GM12878 (cell line): ENCODE measurements around the gene FHIP1B. TPM values are rescaled to one million over a fixed set of nuclear protein-coding genes. Genes with fewer than 3 reads are reported as not detected.

Source experiments
- ATAC-seq: fragments of 200-7000 bp; cut with Tn5 transposase; 3 replicates; pipeline ENCODE4 v1.9.1; 2020; ENCODE audit warnings: mild to moderate bottlenecking, moderate library complexity
- BruUV-seq: library from RNA; stranded (reverse); fragments of 400-500 nt; replicated peaks from 2 replicates; lab custom pipeline; 2021; lab: Mats Ljungman, UMichigan
- CTCF ChIA-PET: fragments of 300-600 bp; sonication (Branson Sonifier 250); formaldehyde crosslinking; extraction: SDS; loops from one replicate; lab custom pipeline; 2021; ENCODE audit warnings: inconsistent platforms; lab: Yijun Ruan, JAX
- POLR2A ChIA-PET: fragments of 350-600 bp; formaldehyde crosslinking; extraction: SDS; loops from one replicate; lab custom pipeline; 2021; ENCODE audit warnings: inconsistent platforms; lab: Charles Lee
- RAD21 ChIA-PET: fragments of 300-600 bp; sonication (Branson Sonifier 250); formaldehyde crosslinking; loops from one replicate; lab custom pipeline; 2023; ENCODE audit warnings: antibody characterized with exemption; ENCODE audit not compliant: unreplicated experiment; lab: Charles Lee
- SMC1A ChIA-PET: fragments of 300-600 bp; sonication (Branson Sonifier 250); formaldehyde crosslinking; loops from one replicate; lab custom pipeline; 2023; ENCODE audit not compliant: unreplicated experiment, uncharacterized antibody; lab: Charles Lee
- DNase-seq: peaks from one replicate; pipeline ENCODE4 v3.0.0-alpha.2; 2011; ENCODE audit warnings: low read depth, low spot score
- FAIRE-seq: peaks from 3 replicates; lab custom pipeline; 2011; peaks lifted over from hg19 to GRCh38; lab: Jason Lieb, UNC
- H2AFZ ChIP-seq: 2 replicates; pipeline ENCODE4 v1.6.0; 2011; ENCODE audit warnings: low read depth, low read length, control low read depth; ENCODE audit not compliant: control insufficient read depth
- H3K27ac ChIP-seq: 2 replicates; pipeline ENCODE4 v1.5.1; 2011; ENCODE audit warnings: control low read depth; ENCODE audit not compliant: control insufficient read depth, insufficient read depth
- H3K27me3 ChIP-seq, 2 experiments: replicated peaks in 1 of 2; 2 replicates each; pipeline versions ENCODE4 v1.6.0 to v1.6.1; 2011; ENCODE audit warnings: low read length in 1 of 2; ENCODE audit not compliant: control insufficient read depth in 2 of 2, insufficient read depth in 2 of 2
- H3K36me3 ChIP-seq, 2 experiments: 2 replicates each; pipeline ENCODE4 v1.5.1; 2011; ENCODE audit warnings: low read length in 1 of 2; ENCODE audit not compliant: control insufficient read depth in 2 of 2, insufficient read depth in 2 of 2
- H3K4me1 ChIP-seq: 2 replicates; pipeline ENCODE4 v1.6.1; 2011; ENCODE audit warnings: mild to moderate bottlenecking, low read length, moderate library complexity, mixed read lengths; ENCODE audit not compliant: control insufficient read depth, insufficient read depth
- H3K4me2 ChIP-seq: 2 replicates; pipeline ENCODE4 v1.6.0; 2011; ENCODE audit warnings: control low read depth; ENCODE audit not compliant: control insufficient read depth, insufficient read depth
- H3K4me3 ChIP-seq: fragments of 200-600 bp; sonication (generic); 2 replicates; pipeline ENCODE4 v1.5.1; 2016
- H3K79me2 ChIP-seq: 2 replicates; pipeline ENCODE4 v1.6.0; 2011; ENCODE audit warnings: low read length; ENCODE audit not compliant: control insufficient read depth, insufficient read depth
- H3K9ac ChIP-seq: 2 replicates; pipeline ENCODE4 v1.8.0; 2011; ENCODE audit warnings: low read length, control low read depth, mixed read lengths; ENCODE audit not compliant: control insufficient read depth, insufficient read depth
- H3K9me3 ChIP-seq: replicated peaks from 3 replicates; pipeline ENCODE4 v1.5.1; 2011; ENCODE audit warnings: mild to moderate bottlenecking, low read length; ENCODE audit not compliant: control insufficient read depth, insufficient read depth
- H4K20me1 ChIP-seq: 2 replicates; pipeline ENCODE4 v1.6.0; 2011; ENCODE audit not compliant: control insufficient read depth, insufficient read depth
- CBX3 ChIP-seq: fragments of 200-600 bp; sonication (generic); IDR thresholded peaks from 2 replicates; pipeline ENCODE4 v1.6.1; 2016; ENCODE audit warnings: low read depth, borderline replicate concordance
- CREB1 ChIP-seq: IDR thresholded peaks from 2 replicates; pipeline ENCODE4 v1.6.1; 2012; ENCODE audit warnings: low read depth, mild to moderate bottlenecking, inconsistent platforms
- ETV6 ChIP-seq, 2 experiments: fragments of 450-650 bp in 1 of 2; IDR thresholded peaks in 1 of 2; conservative IDR thresholded peaks in 1 of 2; 2 replicates each; pipeline ENCODE4 v1.6.1; 2014; ENCODE audit warnings: antibody characterized with exemption in 1 of 2, borderline replicate concordance in 1 of 2, low read depth in 1 of 2, mild to moderate bottlenecking in 1 of 2, moderate library complexity in 1 of 2
- ZNF207 ChIP-seq: fragments of 450-650 bp; IDR thresholded peaks from 2 replicates; pipeline ENCODE4 v1.6.1; 2014; ENCODE audit warnings: antibody characterized with exemption, mild to moderate bottlenecking, borderline replicate concordance
- WGBS: methylation state at CpG from one replicate; pipeline ENCODE4 v1.1.6; 2016; ENCODE audit warnings: low lambda C conversion rate; ENCODE audit not compliant: insufficient replicate concordance, insufficient coverage; ENCODE audit errors: missing lambda C conversion rate; 5-methylcytosine and 5-hydroxymethylcytosine counted together
- in situ Hi-C: fragments of 300-500 bp; cut with MboI; formaldehyde crosslinking; loops from 9 replicates; pipeline ENCODE4 v1.14.3; 2018; ENCODE audit warnings: mixed read lengths
- intact Hi-C: fragments of 100-400 bp; cut with micrococcal nuclease; formaldehyde crosslinking; loops from one replicate; pipeline ENCODE4 v1.14.2; 2022; ENCODE audit not compliant: unreplicated experiment
- polyA plus RNA-seq, 11 experiments: library from polyadenylated mRNA; depleted of rRNA in 4 of 11; unstranded in 6 of 11; stranded (reverse) in 5 of 11; fragments of >200 nt; fragmentation: Nextera tagmentation in 4 of 11; fragmentation: Illumina TruSeq in 1 of 11; extraction: Ambion mirVana in 4 of 11; extraction: Trizol in 1 of 11; gene quantifications; 1 replicate in 1 of 11; 2 replicates in 10 of 11; pipeline versions ENCODE4 v1.2.1 to v1.2.3, GENCODE V29; 2011 to 2016; ENCODE audit warnings: inconsistent platforms in 2 of 11, missing spikeins in 2 of 11, low read depth in 1 of 11
- total RNA-seq, 4 experiments: library from RNA; depleted of rRNA in 3 of 4; stranded (reverse); fragments of >200 nt in 3 of 4; fragmentation: Illumina TruSeq in 1 of 4; extraction: Trizol in 1 of 4; gene quantifications; 2 replicates each; pipeline versions ENCODE4 v1.2.1 to v1.2.3, GENCODE V29; 2013 to 2021
- TF ChIP-seq, protein P1 (sequence below): fragments of 150-350 bp; IDR thresholded peaks from 2 replicates; pipeline ENCODE4 v1.6.1; 2016; ENCODE audit warnings: low read depth, low read length

Gene FHIP1B
- total and polyA plus RNA-seq, 10 of the 15 experiments (the other 5 are each of a cell fraction or from before 2014, with no cell fraction given) = 0.90 to 28.1 (median 11.1) TPM

GRCh38 chr11:6269994-6270393, 35.6 kb upstream of the FHIP1B start (continued):
- TF ChIP-seq, protein P1, sequence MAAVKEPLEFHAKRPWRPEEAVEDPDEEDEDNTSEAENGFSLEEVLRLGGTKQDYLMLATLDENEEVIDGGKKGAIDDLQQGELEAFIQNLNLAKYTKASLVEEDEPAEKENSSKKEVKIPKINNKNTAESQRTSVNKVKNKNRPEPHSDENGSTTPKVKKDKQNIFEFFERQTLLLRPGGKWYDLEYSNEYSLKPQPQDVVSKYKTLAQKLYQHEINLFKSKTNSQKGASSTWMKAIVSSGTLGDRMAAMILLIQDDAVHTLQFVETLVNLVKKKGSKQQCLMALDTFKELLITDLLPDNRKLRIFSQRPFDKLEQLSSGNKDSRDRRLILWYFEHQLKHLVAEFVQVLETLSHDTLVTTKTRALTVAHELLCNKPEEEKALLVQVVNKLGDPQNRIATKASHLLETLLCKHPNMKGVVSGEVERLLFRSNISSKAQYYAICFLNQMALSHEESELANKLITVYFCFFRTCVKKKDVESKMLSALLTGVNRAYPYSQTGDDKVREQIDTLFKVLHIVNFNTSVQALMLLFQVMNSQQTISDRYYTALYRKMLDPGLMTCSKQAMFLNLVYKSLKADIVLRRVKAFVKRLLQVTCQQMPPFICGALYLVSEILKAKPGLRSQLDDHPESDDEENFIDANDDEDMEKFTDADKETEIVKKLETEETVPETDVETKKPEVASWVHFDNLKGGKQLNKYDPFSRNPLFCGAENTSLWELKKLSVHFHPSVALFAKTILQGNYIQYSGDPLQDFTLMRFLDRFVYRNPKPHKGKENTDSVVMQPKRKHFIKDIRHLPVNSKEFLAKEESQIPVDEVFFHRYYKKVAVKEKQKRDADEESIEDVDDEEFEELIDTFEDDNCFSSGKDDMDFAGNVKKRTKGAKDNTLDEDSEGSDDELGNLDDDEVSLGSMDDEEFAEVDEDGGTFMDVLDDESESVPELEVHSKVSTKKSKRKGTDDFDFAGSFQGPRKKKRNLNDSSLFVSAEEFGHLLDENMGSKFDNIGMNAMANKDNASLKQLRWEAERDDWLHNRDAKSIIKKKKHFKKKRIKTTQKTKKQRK = no peak
- TF ChIP-seq ETV6 (conservative IDR thresholded peaks at IDR 0.05 in 1 of 2, IDR thresholded peaks at IDR 0.05 in 1 of 2; ENCODE audit: borderline replicate concordance in 1 of 2, low read depth in 1 of 2) = no peak
- TF ChIP-seq ZNF207 = no peak

- no peak for FAIRE-seq
- CTCF ChIA-PET = interaction anchor here (0.9 to 1.9 kb wide), 2 partner anchors 18 to 86 kb away, joined by 3 to 6 read pairs; no protein-coding TSS in a partner anchor
Measured at GRCh38 chr11:6268820-6269219, 34.4 kb upstream of the FHIP1B start.

More at GRCh38 chr11:6268820-6269219, 34.4 kb upstream of the FHIP1B start:
- TF ChIP-seq CREB1 (no peak), CBX3 (no peak)
- H3K9me3 ChIP-seq = no peaks in the 10 kb centered on the region
- WGBS = 47% methylated on average over 1 of the region's 1 CpG
- intact Hi-C loops (no loop called here), in situ Hi-C loops (no loop called here)
- DNase-seq = no peak
- no peaks in the 10 kb centered on the region for H4K20me1 ChIP-seq
- ChIA-PET SMC1A (no interaction called here), POLR2A (no interaction called here), RAD21 (interaction anchor here (0.7 to 1.4 kb wide), 3 partner anchors 17 to 591 kb away, joined by 3 to 5 read pairs (median 3); no protein-coding TSS in a partner anchor)
- ATAC-seq = no peak
- no peaks in the 10 kb centered on the region; a peak in 1 of 4 replicates for H3K27me3 ChIP-seq
- H2AFZ ChIP-seq = no peak overlapping the region
- no peak overlapping the region for H3K27ac ChIP-seq
- no peaks in the 10 kb centered on the region for H3K36me3 ChIP-seq
- no peak overlapping the region for H3K9ac ChIP-seq
- no peaks in the 10 kb centered on the region for H3K4me1 ChIP-seq
- H3K79me2 ChIP-seq = no peaks in the 10 kb centered on the region
- BruUV-seq = no TSS peak
- no peak overlapping the region for H3K4me3 ChIP-seq
- no peak overlapping the region for H3K4me2 ChIP-seq
